HG03060 (cell line): ENCODE data around the gene MMP19.
"Not testable (repeated sequence)": the region's sequence is repeated elsewhere in the genome, so short reads cannot be mapped to it uniquely, and the experiment has no call there.

ENCODE experiments used
- ATAC-seq: cut with Tn5 transposase; IDR thresholded peaks from one replicate; pipeline ENCODE4 v1.9.1; 2021; ENCODE audit warnings: low read depth, moderate number of reproducible peaks; ENCODE audit not compliant: unreplicated experiment

The MMP19 gene

GRCh38 chr12:55845361-55845760, 2.6 kb upstream of the MMP19 start:
- no peak for ATAC-seq

GRCh38 chr12:55844961-55845360, 2.2 kb upstream of the MMP19 start:
- ATAC-seq: no peak

- no peak for ATAC-seq
Measured at GRCh38 chr12:55843431-55843830, 695 bp upstream of the MMP19 start.

- ATAC-seq: no peak
Measured at GRCh38 chr12:55840581-55841351, 2.0 kb downstream of the MMP19 start.

GRCh38 chr12:55839345-55840140, 3.2 kb downstream of the MMP19 start:
- no peak for ATAC-seq

GRCh38 chr12:55838361-55838760, 4.4 kb downstream of the MMP19 start:
- no peak for ATAC-seq

- ATAC-seq: not testable (repeated sequence)
Measured at GRCh38 chr12:55834400-55834799, 8.3 kb downstream of the MMP19 start.

- ATAC-seq: no peak
Measured at GRCh38 chr12:55833056-55833455, 9.7 kb downstream of the MMP19 start.

- no peak for ATAC-seq
Measured at GRCh38 chr12:55831447-55831815, 11.3 kb downstream of the MMP19 start.

GRCh38 chr12:55830601-55831446, 11.9 kb downstream of the MMP19 start:
- ATAC-seq: no peak

- ATAC-seq: no peak
Measured at GRCh38 chr12:55829967-55830600, 12.7 kb downstream of the MMP19 start.

GRCh38 chr12:55828357-55828756, 14.4 kb downstream of the MMP19 start:
- no peak for ATAC-seq

- no peak for ATAC-seq
Measured at GRCh38 chr12:55827806-55828205, 14.9 kb downstream of the MMP19 start.

GRCh38 chr12:55824726-55825125, 18.0 kb downstream of the MMP19 start:
- no peak for ATAC-seq

GRCh38 chr12:55823419-55823818, 19.3 kb downstream of the MMP19 start:
- ATAC-seq: no peak

GRCh38 chr12:55822228-55822627, 20.5 kb downstream of the MMP19 start:
- ATAC-seq: no peak

- no peak for ATAC-seq
Measured at GRCh38 chr12:55820679-55821078, 22.1 kb downstream of the MMP19 start.

GRCh38 chr12:55818886-55819285, 23.9 kb downstream of the MMP19 start:
- no peak for ATAC-seq

GRCh38 chr12:55818140-55818728, 24.5 kb downstream of the MMP19 start:
- no peak for ATAC-seq
